ENCODE measurements around the gene SAMD1. TPM values are rescaled to one million over a fixed set of nuclear protein-coding genes. Genes with fewer than 3 reads are reported as not detected.

The SAMD1 gene
- polyA plus RNA-seq, 1 experiment = 5.1 TPM

DNA sequence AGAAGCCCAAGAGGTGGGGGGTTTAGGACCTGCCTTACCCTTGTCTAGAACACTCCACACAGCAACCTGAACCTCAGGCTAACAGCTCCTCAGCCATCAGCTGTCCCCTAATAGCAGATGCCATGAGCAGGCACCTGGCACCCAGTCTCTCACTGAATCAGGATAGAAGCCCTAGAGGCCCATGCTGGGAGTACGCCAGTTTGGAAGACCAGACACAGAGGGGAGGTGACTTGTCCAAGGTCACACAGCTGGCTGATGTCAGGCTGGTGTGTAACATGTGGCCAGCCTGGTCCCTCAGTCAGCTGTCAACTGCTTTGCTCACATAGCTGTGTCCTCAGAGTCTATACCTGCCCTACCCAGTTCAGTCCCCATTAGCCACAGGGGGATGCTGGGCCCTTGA, 12.8 kb upstream of the SAMD1 start:
- Histone ChIP-seq H3K27ac (ENCODE audit: low read depth, low read length) (no peak overlapping the region), H3K9me3 (ENCODE audit: control insufficient read depth, insufficient read depth, low read length) (no peaks in the 10 kb centered on the region), H3K4me3 (ENCODE audit: low read depth, low read length) (no peak overlapping the region), H3K27me3 (ENCODE audit: control insufficient read depth, insufficient read depth, low read length) (no peaks in the 10 kb centered on the region)
- no peak for DNase-seq (ENCODE audit: low read depth, low spot score)
- ChIA-PET CTCF (interaction anchor here (0.9 kb wide), 1 partner anchor 11 kb away, joined by 3 read pairs; no protein-coding TSS in a partner anchor), POLR2A (no interaction called here)
- TF ChIP-seq, protein P1, sequence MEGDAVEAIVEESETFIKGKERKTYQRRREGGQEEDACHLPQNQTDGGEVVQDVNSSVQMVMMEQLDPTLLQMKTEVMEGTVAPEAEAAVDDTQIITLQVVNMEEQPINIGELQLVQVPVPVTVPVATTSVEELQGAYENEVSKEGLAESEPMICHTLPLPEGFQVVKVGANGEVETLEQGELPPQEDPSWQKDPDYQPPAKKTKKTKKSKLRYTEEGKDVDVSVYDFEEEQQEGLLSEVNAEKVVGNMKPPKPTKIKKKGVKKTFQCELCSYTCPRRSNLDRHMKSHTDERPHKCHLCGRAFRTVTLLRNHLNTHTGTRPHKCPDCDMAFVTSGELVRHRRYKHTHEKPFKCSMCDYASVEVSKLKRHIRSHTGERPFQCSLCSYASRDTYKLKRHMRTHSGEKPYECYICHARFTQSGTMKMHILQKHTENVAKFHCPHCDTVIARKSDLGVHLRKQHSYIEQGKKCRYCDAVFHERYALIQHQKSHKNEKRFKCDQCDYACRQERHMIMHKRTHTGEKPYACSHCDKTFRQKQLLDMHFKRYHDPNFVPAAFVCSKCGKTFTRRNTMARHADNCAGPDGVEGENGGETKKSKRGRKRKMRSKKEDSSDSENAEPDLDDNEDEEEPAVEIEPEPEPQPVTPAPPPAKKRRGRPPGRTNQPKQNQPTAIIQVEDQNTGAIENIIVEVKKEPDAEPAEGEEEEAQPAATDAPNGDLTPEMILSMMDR (IDR thresholded peaks at IDR 0.05; ENCODE audit: low read depth, low read length) = no peak

DNA sequence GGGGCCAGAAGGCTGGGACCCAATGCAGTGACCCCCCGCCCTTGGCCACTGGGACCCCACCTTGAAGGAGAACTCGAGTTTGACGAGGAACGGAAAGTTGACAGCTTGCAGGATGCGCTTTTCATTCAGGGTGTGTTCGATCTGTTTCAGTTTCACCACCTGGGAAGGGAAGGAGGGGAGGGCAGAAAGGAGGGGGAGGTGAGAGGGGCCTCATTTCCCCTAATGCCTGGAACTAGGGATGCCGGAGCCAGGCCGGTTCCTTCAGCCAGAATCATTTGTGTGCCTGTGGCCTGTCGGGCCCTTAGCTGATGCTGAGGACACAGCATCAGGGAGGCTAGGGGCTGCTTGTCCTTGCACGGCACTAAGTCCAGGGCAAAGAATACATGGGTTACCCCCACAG, 12.2 kb upstream of the SAMD1 start:
- POLR2A ChIA-PET = no interaction called here
- CTCF ChIA-PET = no interaction called here
- H3K9me3 ChIP-seq (ENCODE audit: control insufficient read depth, insufficient read depth, low read length) = no peaks in the 10 kb centered on the region
- TF ChIP-seq, protein P1 (IDR thresholded peaks at IDR 0.05; ENCODE audit: low read depth, low read length) = no peak
- H3K27ac ChIP-seq (ENCODE audit: low read depth, low read length) = no peak overlapping the region
- H3K4me3 ChIP-seq (ENCODE audit: low read depth, low read length) = no peak overlapping the region
- DNase-seq (ENCODE audit: low read depth, low spot score) = no peak
- no peaks in the 10 kb centered on the region for H3K27me3 ChIP-seq (ENCODE audit: control insufficient read depth, insufficient read depth, low read length)

DNA sequence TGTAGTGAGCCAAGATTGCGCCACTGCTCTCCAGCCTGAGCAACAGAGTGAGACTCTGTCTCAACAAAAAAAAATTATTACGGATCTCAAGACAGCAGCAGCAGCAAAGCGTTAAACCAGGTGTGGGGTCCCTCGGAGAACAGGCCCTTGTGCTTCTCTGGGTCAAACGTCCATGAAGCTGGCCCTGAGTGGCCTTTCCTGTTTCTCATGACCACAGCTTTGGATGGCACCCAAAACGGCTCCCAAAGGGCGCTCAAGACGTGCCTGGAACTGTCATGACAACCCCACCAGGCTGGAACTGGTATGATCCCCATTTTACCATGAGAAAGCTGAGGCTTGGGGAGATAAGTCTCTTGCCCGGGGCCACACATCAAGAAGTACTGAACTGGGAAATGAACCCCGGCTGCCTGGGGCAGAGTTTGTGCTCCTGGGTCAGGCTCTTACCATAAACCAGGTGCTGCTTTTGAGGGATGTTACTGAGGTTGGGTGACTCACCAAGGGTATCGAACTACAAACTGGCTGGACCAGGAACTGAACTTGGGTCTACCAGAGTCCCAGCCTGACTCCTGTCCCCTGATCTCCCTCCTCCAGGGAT, 11.6 kb upstream of the SAMD1 start:
- Histone ChIP-seq H3K27ac (ENCODE audit: low read depth, low read length) (no peak overlapping the region), H3K4me3 (ENCODE audit: low read depth, low read length) (no peak overlapping the region), H3K9me3 (ENCODE audit: control insufficient read depth, insufficient read depth, low read length) (no peaks in the 10 kb centered on the region), H3K27me3 (ENCODE audit: control insufficient read depth, insufficient read depth, low read length) (no peaks in the 10 kb centered on the region)
- DNase-seq (ENCODE audit: low read depth, low spot score) = no peak
- ChIA-PET CTCF (no interaction called here), POLR2A (no interaction called here)
- TF ChIP-seq, protein P1 (IDR thresholded peaks at IDR 0.05; ENCODE audit: low read depth, low read length) = no peak

DNA sequence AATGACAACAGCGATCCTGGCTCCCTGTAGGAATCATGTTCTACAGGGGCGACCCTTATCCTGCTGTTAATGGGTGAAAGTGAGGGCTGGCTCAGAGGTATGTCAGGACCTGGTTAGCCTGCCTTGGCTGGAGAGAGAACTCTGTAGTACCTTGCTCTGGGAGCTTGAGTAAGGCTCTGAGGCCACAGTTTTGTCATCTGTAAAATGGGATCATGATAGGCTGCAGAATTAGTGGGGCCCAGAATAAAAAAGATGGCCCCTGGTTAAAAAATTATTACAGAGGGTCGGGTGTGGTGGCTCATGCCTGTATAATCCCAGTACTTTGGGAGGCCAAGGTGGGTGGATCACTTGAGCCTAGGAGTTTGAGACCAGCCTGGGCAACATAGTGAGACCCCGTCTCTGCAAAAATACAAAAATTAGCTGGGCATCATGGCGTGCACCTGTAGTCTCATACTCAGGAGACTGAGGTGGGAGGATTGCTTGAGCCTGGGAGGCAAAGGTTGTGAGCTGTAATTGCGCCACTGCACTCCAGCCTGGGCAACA, 10.5 kb upstream of the SAMD1 start:
- CTCF ChIA-PET = no interaction called here
- H3K27ac ChIP-seq (ENCODE audit: low read depth, low read length) = no peak overlapping the region

DNA sequence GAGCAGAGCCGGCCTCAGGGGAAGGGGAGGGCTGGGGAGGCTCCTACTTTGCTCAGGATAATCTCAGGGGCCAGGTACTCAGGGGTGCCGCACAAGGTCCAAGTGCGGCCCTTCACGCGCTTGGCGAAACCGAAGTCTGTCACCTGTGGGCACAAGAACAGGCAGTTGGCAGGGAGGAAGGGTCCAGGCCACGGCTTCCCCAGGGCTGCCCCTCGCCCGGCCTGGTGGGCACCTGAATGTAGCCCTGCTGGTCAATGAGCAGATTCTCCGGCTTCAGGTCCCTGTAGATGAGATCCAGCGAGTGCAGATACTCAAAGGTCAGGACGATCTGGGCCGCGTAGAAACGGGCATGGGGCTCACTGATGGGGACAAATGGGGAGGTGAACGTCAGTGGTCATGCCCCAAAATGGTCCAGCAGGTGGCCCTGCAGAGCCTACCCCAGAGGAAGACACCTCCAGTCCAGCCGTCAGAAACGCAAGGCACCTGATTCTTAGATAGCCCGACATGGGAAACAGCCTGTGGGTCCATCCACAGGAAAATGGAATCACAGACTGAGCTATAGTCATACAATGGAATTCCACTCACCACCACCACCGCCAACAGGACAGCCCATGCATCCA, 7.1 kb upstream of the SAMD1 start:
- H3K27me3 ChIP-seq (ENCODE audit: control insufficient read depth, insufficient read depth, low read length) = no peaks in the 10 kb centered on the region
- H3K27ac ChIP-seq (ENCODE audit: low read depth, low read length) = no peak overlapping the region
- DNase-seq (ENCODE audit: low read depth, low spot score) = no peak
- TF ChIP-seq, protein P1 (IDR thresholded peaks at IDR 0.05; ENCODE audit: low read depth, low read length) = peak; percentile 22; the same call in 1 of the 2 replicates
- no peak overlapping the region for H3K4me3 ChIP-seq (ENCODE audit: low read depth, low read length)
- CTCF ChIA-PET = interaction anchor here (0.6 kb wide), 1 partner anchor 38 kb away, joined by 3 read pairs; no protein-coding TSS in a partner anchor
- H3K9me3 ChIP-seq (ENCODE audit: control insufficient read depth, insufficient read depth, low read length) = peaks cover 12% of the 10 kb centered on the region; the same call in 1 of the 2 replicates
- POLR2A ChIA-PET = no interaction called here

More for the DNA sequence above, 10.5 kb upstream of the SAMD1 start:
- H3K4me3 ChIP-seq (ENCODE audit: low read depth, low read length) = no peak overlapping the region
- H3K9me3 ChIP-seq (ENCODE audit: control insufficient read depth, insufficient read depth, low read length) = no peaks in the 10 kb centered on the region
- no peaks in the 10 kb centered on the region for H3K27me3 ChIP-seq (ENCODE audit: control insufficient read depth, insufficient read depth, low read length)
- no peak for DNase-seq (ENCODE audit: low read depth, low spot score)
- TF ChIP-seq, protein P1 (IDR thresholded peaks at IDR 0.05; ENCODE audit: low read depth, low read length) = no peak
- POLR2A ChIA-PET = no interaction called here
